HG03095 (cell line): ENCODE measurements around the gene OVOL1.

Experiments
- ATAC-seq: cut with Tn5 transposase; IDR thresholded peaks from one replicate; pipeline ENCODE4 v1.9.1; 2021; ENCODE audit warnings: moderate library complexity; ENCODE audit not compliant: unreplicated experiment

Gene OVOL1

DNA sequence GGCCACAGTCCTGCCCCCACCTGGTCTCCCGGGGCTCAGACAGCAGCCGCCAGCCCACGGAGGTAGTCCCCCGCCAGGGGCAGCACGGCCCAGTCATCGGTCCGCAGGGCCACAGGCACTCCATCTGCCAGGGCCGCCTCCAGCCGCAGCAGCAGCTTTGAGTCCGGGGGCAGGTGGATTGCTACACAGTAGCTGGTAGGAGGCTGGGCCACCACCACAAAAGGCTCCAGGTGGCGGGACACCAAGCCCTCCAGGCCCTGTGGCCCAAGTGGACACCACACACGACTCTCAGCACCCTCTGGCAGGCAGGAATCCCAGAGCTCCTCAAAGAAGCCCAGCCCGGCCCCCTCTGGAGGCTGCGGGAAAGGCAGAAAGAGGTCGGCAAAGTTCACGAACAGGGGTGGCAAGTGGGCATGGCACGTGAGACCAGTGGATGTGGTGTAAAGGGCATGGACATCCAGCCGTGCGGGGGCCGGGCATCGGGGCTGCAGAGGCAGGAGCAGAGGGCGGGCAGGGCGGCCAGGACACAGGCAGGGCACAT, 9.0 kb upstream of the OVOL1 start:
- no peak for ATAC-seq

DNA sequence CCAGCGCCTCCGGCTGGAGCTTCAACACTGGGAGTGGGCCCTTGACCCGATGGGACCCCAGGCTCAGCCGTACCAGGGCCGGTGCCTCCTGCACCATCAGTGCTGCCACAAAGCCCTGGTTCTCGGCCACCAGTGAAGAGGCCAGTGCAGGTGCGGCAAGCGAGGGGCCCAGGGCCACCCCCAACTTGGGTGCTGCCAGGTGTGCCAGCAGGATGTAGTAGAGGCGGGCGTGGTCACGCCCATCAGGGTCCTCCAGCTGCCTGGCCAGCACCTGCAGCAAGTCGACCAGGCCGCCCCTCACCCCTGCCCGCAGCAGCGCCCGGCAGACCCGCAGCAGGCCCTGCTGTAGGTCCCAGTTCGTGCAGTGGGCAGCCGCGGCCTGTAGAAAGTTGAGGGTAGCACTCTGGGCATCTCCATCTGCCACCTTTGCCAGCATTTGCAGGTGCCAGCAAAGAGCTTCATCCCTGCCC, 8.4 kb upstream of the OVOL1 start:
- no peak for ATAC-seq

DNA sequence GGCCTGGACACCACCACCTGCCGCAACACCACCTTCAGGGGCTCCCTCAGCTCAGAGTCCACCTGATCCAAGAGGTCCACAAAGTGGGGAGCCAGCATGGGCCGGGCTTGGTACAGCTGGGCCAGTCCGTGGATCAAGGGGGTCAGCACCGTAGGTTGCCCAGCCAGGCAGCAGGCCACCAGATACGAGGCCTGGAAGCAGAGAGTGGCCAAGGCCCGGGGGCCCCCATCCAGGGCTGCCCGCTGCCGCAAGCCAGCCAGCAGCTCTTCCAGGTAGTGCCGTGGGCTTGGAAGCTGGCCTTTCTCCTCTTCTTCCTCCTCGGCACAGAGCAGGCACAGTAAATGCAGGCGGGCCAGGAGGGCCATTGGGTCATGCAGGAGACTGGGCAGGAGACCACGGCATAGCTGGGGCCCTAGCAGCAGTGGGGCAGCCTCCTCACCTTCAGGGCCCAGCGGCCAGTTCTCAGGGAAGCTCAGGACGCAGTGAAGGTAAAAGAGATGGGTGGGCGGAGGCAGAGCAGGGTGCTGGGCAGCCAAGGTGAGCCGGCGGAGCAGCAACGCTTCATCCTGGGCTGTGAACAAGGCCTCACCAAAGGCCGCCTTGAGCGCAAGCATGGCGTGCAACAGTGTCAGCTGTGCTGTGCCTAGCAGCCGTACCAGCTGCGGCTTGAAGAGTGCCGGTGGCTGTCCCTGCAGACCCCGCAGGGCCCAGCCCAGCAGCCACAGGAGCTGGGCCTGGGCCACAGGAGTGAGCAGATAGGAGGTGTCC, 7.8 kb upstream of the OVOL1 start:
- no peak for ATAC-seq

DNA sequence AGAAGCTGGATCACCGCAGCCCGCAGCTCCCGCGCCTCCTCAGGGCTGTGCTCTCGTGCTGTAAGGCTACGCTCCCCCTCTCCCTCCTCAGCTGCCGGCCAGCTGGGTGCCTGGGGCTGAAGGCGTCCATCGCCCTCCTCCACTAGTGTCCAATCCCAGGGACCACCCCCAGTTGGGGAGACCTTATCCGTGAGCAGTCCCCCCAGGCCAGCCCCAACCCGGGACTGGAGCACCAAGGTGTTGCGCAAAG, 7.3 kb upstream of the OVOL1 start:
- no peak for ATAC-seq

DNA sequence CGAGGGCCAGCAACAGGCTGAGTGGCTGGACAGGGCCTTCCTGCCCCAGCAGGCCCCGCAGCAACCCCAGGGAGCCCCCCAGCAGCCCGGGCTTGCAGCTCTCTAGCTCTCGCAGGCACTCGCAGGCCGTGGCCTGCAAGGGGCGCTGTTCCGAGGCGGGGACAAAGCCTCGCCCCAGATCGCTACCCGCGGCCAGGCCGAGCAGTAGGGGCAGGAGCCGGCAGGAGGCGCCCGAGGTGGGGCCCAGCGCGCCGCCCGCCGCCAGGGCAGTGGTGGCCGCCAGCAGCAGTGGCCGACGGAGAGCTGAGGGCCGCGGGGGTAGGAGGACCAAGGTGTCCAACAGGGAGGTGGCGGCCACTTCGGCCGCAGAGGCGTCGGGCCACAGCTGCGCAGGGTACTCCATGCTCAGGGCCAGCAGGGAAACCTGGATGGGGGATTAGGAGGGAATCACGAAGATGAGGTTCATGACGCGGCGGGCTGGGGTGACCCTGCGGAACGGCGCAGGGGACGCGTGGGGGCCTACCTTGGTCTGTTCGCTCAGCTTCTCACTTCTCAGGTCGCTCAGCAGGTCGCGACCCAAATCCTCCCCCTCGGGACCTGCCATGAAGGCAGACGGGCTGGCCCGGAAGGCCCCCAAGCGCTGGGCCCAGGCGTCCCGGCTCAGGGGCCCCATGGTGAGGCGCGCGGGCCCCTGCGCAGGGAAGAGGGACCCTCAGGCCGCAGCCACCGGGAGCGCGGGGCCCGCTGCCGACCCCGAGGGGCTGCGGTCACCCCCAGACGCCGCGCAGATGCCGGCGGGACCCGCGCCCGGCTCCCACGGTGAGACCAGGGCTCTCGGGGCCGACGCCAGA, 6.7 kb upstream of the OVOL1 start:
- peak; percentile 54 for ATAC-seq

DNA sequence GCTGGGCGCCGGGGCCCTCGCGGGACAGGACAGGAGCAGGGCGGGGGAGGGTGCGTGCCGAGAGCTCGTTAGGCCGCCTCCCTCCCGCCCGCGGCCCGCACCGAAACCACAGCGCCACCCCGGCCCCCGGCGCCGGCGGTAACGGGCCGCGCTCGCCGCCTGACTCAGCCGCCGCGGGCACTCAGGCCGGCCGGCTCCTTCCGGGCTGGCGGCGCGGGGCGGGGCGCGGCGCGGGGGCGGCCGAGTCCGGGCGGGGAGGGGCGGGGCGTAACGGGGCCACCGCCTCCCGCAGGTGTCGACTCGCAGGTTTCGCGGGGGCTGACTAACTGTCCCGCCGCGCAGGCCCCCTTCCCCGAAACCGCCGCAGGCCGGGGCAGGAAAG, 6.1 kb upstream of the OVOL1 start, which contains the start of gene AP5B1:
AP5B1 (minus strand) TSS at position 207 of the 382 bp plus-strand sequence. CDS start 385 bp downstream, outside the sequence.
- ATAC-seq: peak; percentile 42

DNA sequence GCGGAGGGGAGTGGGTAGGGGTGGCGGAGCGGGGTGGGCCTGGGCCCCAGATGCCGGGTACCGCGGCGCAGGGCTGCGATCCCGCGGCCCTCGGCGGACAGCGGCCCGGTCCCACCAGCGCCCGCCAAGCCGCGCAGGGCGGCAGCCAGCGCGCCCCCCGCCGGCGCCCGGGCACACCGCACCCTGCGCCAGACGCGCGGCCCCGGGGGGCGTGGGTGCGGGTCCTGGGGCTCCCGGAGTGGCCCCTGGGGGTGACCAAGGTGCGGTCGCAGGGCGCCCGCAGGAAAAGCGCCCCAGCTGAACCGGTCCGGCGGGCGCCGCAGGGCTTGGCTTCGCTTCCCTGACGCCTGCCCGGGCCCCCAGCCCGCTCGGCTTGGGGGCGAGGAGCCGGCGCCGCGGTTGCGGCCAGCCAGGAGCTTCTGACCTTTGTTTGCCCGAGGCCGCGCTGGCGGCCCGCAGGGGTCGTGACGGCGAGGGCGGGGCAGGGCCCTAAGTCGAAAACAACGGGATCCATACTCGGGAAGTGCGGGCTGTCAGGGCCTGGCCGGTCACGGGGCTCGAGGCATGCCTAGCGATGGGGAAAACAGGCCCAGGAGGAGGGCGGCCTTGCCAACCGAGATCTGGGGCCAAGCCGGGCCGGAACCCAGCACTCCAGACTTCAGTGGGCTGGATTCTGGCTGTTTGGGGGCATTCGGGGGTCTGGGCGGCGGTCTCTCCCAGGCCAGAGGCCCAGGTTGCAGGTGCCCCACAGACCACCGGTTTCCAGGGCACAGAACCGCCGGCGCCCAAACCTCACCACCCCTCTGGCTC, 5.5 kb upstream of the OVOL1 start:
- peak; percentile 19 for ATAC-seq

DNA sequence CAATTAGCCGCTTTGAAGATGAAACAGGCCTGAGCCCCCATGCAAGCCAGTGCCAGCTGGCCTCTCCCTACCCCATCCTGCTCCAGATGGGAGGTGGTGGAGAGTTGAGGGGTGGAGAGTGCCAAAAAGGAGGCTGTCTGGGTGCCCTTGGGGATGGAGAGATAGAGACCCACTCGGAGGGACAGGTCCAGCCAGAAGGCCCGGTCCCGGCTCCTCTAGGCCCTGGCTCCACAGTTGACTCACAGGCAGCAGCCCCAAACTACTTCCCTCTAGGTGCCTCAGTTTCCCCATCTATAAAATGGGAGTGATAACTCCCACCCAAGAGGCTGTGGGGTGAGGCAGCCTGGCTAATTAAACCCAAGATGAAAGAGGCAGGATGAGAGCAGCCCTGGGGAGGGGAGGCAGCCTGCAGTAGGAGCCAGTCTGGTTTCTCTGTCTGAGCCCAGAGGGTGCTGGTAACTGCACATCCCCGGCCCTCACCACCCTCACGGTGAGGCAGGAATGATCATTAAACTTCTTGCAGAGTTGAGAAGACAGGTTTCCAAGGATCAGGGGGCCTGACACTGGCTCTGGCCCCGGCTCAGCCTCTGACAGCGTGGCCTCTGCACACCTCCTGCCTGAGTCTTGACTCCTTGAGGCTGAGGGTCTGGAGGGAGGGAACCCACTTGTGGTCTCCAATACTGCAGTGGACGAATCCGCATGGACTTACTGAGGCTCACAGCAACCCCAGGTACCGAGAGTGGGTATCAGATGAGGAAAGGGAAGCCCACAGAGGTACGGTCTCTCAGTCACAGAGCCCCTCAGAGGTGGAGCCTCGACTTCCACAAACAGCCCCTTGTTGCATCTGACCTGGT, 4.7 kb upstream of the OVOL1 start:
- ATAC-seq: no peak

DNA sequence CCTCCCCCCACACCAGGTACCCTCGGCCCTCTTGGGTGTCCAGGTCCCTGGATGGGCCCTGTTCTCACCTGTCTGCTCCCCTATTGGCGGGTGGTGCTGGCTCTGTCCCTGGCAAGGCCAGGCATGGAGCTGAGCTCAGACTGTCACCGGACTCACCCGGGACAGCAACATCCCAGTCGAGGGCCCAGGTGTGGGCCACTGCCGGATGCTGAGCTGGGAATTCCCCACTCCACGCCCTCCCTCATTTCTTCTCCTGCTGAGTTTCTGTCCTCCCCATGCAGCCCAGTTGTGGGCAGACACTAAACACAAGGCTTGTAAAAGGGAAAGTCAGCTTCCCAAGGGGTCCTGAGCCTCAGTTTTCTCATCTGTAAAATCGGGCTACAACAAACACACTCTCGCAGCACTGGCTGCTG, 4.0 kb upstream of the OVOL1 start:
- ATAC-seq: no peak

DNA sequence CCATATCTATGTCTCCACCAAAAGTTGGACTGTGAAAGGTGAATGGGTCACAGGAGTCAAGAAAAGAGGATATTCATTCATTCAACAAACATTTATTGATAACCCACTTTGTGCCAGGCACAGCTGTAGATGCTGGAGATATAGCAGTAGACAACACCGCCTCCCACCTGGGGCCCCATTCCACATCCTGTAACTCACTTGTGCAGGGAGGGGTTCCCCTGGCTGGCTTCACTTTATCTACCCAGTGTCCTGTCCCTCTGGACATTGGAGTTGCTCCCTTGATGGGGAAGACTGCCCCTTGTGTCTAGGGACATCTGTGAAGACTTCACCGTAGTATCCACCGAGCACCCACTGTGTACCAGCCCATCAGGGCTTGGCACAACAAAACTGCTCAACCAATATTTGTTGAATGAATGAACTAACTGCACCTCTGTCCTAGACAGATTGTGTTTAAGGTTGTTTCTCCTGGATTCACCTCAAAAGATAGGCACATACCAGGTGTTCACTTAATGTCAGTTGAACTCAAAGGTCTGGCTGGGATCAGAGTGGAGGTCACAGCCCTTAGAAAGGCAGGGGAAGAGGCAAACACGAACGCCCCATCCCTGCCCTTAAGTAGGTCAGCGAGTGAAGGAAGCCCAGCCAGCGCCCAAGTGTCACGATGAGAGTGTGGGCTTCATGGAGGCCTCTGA, 1.4 kb upstream of the OVOL1 start:
- no peak for ATAC-seq

DNA sequence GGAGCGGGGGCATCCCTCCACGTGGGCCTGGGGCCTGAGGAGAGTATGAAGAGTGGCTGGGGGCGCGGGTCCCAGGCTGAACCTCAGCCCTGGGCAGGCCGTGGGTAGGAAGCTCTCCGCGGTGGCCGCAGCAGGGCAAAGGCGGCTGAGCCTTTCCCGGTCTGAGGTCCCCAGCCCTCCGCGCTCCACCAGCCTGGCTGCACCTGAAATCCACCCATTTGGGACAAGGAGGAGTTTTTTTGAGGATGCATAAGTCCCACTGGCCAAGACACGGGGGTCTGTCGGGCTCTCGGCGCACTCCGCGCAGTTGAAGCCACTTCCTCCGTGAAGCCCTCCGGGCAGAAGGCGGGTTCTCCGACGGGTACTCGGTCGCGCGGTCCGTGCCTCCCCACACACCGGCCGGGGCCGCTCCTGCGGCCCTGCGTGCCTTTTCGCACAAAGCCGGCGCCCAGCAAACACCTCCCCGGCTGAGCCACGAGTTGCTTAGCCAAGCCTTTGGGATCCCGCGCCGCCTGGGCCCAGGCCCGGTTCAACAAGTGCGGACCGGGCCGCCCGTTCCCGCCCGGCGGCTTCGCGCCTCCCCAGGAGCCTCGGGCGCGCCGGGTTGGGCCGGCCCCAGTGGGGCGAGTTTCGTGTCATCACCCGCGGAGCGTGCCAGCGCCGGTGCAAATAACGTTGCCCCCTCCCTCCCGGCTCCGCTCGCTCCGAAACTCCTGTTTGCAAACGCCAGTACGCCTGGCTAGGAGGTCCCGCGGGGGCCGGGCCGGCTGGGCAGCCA, 666 bp upstream of the OVOL1 start:
- no peak for ATAC-seq

DNA sequence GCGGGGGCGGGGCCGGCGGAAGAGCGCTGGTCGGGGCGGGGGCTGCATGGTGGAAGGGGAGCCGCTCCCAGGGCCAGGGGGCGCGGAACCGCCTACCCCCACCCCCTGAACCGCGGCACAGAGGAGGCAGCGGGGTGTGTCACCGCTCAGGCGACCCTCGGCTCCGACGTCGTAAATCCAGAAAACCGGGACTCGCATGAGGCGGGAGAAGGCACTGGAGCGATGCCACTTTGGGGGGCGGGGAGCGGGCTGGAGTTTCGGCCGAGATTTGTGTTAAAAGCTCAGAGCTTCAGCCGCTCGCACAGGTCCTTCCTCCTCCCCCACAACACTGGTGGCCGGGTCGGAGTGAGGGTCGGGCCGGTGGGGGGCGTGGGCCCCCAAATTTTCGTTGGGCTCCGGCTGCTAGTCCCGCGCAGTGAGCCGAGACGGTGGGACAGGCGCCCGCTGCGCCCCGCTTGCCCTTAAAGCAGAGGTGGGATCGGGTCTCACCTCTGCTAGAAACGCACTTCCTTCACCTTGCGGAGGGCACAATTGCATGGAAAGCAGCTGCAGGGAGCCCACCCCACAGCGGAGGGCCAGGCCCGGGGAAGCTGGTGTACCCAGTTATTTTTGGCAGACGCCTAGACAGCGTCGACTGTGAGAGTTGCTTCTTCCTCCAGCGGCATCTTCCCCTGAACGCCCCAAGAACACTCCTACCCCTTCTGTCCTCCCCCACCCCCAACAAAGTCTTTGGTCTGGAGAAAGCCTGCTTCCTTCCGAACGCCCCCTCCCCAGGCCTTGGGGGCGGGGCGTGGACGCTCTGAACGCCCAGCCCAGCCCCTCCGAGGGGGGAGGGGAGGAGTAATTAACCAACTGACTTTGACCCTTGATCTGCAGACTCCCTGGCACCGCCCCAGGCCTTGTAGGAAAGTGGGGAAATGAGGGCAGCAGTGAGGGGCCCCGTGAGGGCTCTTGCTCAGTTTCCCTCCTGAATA, 1.1 kb downstream of the OVOL1 start:
- no peak for ATAC-seq

DNA sequence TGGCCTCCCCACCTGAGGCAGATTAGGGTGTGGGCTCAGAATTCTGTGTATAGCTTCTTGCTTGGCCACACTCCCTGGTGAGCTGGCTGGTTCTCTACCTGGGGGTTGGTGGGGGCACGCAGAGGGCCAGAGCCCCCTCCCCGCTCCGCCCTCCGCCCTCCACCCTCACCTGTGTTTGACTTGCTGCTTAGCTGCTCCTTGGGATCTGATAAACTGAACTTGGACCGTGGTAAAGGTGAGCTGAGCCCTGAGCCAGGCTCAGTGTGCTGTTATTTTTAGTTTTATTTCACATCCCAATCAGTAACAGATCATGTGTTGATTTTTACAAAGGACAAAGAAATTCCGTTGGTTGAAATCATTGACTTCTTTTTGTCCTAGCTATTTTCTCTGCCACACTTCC, 2.0 kb downstream of the OVOL1 start:
- ATAC-seq: no peak

DNA sequence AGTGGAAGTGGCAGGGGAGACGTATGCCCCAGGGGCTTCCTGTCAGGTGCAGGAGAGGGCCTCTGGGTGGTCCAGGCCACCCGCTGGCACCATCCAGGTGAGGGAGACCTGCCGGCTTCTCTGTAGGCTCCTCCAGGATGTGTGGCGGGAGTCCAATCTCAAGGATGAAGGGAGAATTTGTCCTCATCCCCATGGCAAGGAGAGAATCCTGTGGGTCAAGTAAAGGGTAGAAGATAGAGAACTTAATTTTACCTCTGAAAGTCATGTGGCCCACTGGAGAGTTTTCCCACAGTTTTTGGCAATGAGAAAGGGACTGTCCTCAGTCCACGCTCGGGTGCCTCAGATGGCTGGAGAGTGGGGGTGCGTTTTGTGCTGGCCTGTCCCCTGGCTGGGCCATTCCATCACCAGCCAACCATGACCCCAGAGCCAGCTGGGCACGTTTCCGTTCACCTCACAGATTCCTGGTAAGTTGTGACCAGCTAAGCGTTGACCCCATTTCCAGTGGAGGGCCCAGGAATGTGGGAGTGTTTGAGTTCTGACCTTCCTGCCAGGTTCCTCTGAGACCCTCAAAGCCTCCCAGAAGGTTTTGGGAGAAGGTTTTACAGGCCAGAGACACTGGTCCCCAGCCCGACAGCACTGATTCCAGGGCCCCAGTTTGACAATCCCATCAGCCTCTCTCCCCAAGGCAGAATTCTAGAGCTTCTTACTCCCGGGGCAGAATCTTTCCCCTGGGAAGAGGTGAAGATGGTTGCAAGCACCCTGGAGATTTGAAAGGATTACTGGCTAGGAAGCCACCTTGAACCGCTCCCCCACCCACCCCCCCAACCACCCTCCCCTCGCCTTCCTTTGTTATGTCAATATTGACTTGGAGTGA, 2.6 kb downstream of the OVOL1 start:
- no peak for ATAC-seq

DNA sequence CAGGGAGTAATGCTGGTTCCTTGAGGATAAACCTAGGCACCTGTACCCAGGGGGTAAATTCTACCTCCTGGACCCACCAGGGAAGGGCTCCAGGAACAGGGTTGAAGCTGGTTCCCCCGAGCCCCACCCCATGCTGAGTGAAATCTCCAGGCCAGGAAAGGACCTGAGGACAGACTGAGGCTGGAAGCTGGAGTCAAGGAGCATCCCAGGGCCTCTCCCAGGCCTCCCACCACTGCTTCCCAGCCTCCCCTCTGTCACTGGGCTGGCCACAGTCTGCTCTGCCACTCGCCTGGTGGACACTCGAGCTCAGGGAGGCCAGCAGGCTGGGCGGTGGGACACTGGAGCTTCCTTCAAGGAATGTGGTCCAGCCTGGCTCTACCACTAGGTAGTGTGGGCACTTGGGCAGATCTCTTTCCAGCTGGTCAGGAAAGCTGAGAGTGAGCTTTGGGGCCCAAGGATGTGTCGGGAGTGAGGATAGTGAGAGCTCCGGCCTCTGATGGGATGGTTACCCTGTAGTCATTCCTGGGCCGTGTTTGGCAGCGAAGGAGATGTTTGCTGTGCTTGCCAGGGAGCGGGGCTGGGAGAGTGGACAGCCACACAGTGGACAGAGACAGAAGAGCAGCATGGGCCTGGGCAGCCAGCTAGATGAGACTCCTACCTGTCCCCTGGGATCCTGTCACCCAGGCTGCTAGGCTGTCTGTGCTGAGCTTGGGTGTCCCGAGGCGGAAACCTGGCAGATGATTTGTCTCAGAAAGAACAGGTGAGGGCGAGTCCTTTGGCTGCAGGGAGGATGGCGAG, 3.4 kb downstream of the OVOL1 start:
- ATAC-seq: no peak
